Measurements from ENCODE around the gene CHMP1A.
A peak's percentile ranks its signal among the peaks of the same experiment; 100 is the strongest.
"Not testable (repeated sequence)": the region's sequence is repeated elsewhere in the genome, so short reads cannot be mapped to it uniquely, and the experiment has no call there.

CHMP1A gene

DNA sequence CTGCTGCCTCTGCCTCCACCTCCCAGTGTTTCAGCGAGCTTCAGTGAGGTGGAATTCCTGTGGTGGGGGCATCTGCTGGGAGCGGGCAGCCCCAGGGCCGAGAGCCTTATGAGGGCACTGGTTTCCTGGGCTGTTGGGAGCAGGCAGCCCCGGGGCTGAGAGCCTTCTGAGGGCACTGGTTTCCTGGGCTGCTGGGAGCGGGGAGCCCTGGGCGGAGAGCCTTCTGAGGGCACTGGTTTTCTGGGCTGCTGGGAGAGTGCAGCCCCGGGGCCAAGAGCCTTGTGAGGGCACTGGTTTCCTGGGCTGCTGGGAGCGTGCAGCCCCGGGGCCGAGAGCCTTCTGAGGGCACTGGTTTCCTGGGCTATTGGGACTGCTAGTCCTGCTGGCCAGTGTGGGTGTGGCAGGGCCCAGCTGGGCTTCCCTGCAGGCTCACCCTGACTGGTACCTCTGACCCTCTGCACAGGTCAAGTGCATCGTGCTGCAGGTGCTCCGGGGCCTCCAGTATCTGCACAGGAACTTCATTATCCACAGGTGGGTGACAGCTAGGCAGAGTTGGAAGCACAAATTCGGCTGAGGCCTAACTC is 34.6 kb upstream of the CHMP1A start:
- no peak for DNase-seq (ENCODE audit: low spot score)

DNA sequence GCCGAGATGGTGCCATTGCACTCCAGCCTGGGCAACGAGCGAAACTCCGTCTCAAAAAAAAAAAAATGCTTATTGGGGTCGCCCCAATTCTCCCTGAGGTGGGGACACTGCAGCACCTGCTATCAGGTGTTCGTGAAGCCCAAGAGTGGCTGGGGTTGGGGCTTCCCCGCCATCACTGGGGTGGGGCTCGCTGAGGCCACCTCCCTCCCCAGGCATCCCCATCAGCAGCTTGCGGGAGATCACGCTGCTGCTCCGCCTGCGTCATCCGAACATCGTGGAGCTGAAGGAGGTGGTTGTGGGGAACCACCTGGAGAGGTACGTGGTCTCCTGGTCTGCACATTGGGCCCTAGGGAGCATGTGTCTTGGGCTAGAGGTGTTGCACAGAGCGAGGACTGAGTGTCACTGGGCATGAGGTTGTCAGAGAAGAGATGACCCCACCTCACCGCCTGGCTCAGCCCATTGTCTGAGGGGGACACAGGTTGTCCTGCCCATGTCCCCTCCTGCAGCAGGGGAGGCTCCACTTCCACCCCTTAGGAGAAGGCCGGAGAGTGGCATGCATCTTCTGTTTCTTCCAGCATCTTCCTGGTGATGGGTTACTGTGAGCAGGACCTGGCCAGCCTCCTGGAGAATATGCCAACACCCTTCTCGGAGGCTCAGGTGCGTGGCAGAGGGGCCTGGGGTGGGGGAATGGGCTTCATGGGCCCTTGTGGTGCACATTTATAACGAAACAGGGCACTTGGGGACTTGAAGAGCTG is 33.9 kb upstream of the CHMP1A start:
- no peak for DNase-seq (ENCODE audit: low spot score)

DNA sequence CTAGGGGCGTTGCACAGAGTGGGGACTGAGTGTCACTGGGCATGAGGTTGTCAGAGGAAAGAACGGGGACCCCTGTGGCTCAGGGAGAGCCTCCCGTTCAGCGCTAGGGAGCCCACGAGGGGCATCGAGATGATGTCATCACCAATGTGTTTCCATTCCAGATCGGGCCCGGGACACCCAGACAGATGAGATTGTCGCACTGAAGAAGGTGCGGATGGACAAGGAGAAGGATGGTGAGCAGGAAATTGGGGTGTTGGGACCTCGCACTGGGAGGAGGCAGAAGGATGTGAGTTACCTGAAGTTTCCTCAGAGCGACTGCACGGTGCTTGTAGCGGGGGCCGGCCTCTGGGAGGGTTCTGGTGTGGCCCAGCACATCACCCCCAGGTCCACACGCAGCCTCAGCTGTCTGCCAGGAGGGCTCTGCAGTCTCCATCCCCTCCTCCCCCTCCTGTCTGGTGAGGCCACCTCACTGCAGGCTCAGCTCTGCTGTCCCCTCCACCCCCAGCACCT is 32.9 kb upstream of the CHMP1A start:
- DNase-seq (ENCODE audit: low spot score) = no peak

DNA sequence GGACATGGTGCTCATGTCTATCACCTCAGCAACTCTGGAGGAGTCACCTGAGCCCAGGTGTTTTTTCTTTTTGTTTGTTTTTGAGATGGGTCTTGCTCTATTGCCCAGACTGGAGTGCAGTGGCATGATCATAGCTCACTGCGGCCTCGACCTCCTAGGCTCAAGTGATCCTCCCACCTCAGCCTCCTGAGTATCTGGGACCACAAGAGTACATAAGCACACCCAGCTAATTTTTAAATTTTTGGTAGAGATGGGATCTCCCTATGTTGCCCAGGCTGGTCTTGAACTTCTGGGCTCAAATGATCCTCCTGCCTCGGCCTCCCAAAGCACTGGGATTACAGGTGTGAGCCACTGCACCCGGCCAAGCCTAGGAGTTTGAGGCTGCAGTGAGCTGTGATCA is 32.1 kb upstream of the CHMP1A start:
- DNase-seq (ENCODE audit: low spot score) = not testable (repeated sequence)

DNA sequence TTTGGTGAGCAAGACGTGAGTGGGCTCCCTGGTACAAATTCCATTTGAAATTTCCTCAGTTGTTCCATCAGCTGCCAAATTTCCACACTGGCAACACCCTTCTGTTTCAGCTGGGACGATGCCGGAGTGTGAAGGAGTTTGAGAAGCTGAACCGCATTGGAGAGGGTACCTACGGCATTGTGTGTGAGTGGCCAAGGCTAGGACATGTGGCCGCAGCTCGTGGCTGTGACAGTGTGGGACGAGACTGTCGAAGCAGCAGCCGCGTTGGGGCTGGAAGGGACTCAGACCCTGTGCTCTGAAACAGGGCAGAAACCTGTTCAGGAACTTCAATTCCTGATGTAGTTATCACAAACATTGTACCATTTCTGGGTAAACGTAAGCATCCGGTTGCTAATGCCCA is 31.6 kb upstream of the CHMP1A start:
- DNase-seq (ENCODE audit: low spot score) = no peak

DNA sequence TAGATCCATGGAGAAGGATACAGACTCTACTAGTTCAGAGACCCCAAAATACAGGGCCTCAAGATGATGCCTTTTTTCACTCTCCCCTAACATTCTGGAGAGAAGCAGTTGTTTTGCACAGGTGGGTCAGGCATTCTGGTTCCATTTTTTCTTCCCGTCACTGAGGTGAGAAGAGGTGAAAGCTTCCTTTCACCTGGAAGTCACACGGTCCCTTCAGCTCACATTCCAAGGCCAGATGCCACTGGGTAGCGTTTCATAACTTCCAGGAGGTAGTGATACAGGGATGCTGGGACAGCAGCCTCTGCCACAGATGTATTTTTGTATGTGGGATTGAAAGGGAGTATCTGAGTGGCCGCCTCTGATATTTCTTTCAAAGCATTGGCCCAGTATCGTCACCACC is 30.9 kb upstream of the CHMP1A start:
- DNase-seq (ENCODE audit: low spot score) = no peak

DNA sequence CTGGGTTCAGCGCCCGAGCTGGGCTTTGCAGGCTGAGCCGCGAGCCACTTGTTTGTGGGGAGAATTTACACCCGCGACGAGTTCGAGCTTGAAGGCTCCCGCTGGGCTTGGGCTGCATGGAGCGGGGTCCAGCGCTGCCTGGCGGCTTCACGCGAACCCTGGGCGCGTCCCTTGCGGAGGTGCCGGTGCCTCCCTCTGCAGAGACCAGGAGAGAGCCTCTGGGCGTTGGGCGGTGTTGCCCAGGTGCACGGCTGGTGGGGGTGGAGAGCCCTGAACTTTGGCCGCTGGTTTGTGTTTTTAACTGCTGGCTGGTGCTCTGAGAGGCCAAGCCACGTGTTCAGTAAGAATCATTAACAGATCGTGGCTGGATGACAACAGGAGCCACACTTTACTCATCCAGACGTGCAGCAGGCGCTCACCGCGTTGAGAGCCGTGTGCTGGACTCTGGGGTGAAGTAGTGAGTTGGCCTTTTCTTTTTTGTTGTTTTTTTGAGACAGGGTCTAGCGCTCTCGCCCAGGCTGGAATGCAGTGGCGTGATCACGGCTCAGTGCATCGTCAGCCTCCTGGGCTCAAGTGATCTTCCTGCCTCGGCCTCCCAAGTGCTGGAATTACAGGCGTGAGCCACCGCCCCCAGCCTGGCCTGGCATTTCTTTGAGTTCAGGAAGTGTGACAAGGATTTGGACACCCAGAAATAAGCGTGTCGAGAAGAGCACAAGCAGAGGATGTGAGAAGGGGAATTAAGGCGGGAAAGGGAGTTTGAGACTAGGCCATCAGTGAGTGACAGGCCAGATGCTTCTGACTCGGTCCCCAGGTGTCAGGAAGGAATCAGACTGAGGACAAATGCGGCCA is 29.8 kb upstream of the CHMP1A start:
- DNase-seq (ENCODE audit: low spot score) = no peak

DNA sequence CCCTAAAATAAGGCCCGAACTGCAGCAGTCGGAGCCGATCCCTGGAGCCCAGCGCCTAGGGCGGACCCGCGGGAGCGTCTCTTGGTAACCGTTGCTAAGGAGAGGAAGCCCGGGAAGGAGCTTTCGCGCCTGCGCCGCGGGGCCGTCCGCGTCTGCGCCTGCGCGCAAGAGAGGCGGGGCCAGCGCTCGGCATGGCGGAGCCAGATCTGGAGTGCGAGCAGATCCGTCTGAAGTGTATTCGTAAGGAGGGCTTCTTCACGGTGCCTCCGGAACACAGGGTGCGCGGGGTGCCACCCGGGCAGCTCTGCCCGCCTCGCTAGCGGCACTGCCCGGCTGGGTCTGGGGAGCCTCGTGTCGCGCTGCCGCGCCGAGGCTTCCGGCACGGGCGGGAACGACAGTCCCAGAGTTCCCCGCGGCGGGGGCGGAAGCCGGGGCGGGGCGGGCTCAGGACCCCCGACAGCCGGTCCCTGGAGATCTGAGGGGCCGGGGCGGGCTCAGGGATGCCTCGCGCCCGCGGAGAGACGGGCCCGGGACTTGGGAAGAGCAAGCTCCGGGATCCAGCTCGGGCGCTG is 29.1 kb upstream of the CHMP1A start, which contains the start of gene CDK10:
Gene CDK10 (plus strand): TSS at position 170 of the 572 bp plus-strand sequence. CDS start 22 bp downstream, at position 192.
- DNase-seq (ENCODE audit: low spot score) = peak; percentile 98

DNA sequence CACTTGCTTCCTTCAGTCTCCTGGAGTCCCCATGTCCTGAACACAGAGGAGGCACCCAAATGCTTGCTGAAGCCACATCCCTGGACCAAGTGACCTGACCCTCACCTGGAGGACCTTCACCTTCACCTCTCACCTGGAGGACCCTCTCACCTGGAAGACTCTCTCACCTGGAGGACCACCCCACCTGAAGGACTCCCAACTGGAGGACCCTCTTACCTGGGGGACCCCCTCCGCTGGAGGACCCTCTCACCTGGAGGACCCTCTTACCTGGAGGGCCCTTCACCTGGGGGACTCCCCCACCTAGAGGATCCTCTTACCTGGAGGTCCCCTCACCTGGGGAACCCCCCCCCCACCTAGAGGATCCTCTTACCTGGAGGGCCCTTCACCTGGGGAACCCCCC is 28.4 kb upstream of the CHMP1A start:
- no peak for DNase-seq (ENCODE audit: low spot score)

DNA sequence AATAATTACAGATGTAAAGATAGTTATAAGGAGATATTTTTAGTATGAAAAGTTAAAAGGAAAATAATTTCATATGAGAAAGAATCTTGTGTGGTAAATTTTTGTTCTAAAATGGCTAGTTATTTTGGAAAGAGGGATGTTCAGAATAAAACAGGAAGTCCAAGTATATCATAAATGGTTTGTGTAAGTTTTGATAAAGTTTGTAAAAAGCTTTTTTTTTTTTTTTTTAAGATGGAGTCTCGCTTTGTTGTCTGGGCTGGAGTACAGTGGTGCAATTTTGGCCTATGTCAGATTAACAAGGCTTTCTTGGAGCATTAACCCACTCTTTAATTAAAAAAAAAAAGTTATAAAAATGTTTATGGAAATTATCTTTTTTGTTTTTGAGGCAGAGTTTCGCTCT is 20.8 kb upstream of the CHMP1A start:
- DNase-seq (ENCODE audit: low spot score) = no peak

DNA sequence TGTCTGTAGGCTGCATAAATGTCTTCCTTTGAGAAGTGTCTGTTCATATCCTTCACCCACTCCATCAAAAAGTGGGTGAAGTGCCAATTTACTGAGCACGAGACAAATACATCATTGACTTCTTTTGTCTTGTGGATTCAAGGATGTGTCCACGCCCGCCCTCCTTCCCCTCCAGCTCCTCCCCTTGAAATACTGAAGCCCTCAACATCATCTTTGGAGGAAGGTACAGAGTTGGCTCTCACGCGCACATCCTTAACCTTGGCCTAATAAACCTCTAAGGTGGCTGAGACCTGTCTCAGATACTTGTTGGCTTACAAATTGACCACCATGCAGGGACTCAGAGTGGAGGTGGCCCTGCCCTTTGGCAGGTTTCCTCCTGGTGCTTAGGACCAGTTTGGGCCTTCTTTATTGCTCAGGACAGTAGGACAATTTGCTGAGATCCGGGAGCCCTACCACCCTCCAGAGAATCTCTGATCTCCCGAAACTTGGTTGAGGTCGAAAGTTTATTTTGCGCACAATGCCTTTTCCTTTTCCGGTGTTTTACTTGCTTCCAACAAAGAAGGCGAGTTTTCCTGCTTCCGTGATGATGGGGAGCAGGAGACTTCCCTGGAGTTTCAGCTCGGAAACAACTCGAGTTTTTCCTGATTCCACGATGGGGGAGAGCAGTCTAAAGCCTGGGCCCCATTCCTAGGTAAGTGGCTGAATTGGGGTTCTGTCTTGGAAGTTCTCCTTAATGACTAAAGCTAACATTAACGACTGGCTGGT is 14.9 kb upstream of the CHMP1A start:
- no peak for DNase-seq (ENCODE audit: low spot score)

DNA sequence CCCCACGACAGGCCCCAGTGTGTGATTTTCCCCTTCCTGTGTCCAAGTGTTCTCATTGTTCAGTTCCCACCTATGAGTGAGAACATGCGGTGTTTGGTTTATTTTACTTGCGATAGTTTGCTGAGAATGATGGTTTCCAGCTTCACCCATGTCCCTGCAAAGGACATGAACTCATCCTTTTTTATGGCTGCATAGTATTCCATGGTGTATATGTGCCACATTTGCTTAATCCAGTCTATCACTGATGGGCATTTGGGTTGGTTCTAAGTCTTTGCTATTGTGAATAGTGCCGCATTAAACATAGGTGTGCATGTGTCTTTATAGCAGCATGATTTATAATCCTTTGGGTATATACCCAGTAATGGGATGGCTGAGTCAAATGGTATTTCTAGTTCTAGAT is 14.1 kb upstream of the CHMP1A start:
- not testable (repeated sequence) for DNase-seq (ENCODE audit: low spot score)

DNA sequence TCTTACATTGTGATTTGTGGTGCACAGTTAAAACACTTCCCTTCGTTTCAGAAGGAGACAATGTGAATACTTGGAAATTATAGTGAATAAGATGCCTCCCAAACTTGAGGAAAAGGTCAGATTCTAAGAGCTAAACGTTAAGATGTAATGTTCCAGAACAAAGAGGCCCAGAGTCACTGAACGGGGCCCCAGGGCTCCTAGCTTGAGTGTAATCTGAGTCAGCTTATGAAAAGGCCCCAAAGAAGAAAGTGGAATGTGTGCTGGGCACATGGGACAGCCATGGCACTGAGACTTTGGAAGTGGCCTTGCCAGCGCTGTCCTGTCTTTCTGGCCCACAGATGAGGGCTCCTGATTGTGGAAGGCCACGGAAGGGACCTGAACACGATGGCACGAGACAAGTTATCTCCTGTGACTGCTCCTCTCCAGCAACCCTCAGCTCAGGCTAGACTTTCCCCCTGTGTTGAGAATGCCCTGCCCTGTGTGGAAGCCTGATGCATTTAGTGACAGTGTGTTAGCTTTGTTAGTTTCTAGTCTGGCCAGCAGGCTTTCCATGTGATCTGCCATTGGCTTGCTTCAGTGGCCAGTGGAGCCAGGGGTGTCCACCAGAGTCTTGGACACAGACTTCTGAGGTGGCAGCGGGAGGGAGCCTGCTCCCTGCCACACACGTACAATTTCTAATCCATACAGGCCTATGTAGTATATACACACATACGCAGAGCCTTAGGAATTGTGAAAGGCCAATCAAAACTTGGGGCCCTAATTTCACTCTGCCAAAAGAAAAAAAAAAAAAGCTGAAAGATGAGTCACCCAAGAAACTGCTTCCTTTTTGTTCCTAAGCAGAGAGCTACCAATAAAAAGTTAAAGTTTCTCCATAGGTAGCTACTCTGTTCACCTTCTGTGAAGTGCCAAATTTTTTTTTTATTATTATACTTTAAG is 13.3 kb upstream of the CHMP1A start:
- DNase-seq (ENCODE audit: low spot score) = no peak

DNA sequence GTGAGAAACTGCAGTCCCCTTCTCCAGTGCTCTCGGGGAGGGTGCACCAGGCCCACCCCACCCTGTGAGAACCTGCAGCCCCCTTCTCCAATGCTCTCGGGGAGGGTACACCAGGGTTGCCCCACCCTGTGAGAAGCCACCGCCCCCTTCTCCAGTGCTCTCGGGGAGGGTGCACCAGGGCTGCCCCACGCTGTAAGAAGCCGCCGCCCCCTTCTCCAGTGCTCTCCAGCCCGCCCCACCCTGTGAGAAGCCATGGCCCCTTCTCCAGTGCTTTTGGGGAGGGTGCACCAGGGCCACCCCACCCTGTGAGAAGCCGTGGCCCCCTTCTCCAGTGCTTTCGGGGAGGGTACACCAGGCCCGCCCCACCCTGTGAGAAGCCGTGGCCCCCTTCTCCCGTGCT is 12.2 kb upstream of the CHMP1A start:
- DNase-seq (ENCODE audit: low spot score) = no peak

DNA sequence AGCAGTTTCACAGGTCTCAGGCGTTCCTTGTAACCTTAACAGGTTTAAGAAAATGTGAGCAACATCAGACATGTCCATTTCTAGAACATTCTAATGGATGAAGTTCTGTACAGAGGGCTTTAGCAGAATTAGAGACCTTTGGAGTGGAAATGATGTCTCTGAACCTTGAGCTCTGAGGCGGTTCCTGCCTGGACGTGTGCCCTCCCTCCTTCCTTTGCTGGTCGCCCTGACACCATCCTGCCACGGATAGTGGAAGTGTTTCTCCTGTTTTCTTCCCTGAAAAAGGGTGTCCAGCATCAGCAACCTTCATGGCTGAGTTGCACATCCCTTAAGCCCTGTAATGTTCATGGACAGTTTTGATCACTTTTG is 11.3 kb upstream of the CHMP1A start:
- DNase-seq (ENCODE audit: low spot score) = no peak

DNA sequence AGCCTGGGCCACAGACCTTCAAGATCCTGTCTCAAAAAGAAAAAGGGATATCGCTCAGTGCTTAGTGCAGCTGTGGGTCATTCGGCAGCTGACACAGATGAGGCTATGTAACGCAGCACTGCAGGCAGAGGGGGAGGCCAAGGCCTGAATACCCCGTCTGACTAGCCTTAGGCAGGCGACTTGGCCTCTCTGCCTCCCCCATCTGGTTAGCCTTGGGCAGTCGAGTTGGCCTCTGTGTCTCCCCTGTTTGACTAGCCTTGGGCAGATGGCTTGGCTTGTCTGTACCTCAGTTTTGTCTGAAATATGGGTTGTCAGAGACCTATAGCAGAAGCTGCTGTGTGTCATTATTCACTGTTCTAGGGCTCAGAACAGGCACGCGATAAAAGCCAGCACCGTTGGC is 10.1 kb upstream of the CHMP1A start:
- DNase-seq (ENCODE audit: low spot score) = no peak

DNA sequence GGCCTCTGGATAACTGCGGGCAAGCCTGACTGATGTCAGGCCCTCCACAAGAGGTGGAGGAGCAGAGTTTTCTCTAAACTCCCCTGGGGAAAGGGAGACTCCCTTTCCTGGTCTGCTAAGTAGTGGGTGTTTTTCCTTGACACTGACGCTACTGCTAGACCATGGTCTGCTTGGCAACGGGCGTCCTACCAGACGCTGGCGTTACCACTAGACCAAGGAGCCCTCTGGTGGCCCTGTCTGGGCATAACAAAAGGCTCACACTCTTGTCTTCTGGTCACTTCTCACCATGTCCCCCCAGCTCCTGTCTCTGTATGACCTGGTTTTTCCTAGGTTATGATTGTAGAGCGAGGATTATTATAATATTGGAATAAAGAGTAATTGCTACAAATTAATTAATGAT is 9.5 kb upstream of the CHMP1A start:
- not testable (repeated sequence) for DNase-seq (ENCODE audit: low spot score)

DNA sequence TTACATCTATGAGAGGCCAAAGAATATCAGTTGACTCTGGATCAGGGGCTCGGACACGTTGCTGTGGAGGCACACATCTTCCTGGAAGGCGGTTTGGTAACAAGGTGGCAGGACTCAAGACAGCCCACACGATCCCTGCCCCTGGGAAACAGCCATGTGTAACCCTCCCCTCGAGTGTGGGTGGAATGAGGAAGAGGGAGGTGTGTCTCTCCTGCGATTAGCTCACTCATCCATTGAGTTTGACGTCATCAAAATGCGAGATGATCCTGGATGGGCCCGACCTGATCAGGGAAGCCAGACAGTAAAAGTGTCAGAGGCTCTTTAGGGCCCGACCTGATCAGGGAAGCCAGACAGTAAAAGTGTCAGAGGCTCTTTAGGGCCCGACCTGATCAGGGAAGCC is 6.7 kb upstream of the CHMP1A start:
- DNase-seq (ENCODE audit: low spot score) = not testable (repeated sequence)

DNA sequence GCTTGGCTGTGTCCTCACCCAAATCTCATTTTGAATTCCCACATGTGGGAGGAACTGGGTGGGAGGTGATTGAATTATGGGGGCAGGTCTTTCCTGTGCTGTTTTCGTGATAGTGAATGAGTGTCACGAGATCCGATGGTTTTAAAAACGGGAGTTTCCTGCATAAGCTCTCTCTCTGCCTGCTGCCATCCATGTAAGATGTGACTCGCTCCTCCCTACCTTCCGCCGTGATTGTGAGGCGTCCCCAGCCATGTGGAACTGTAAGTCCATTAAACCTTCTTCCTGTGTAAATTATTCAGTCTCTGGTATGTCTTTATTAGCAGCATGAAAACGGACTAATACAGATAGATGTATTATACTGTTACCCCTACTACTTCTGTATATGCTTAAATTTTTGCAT is 3.7 kb upstream of the CHMP1A start:
- no peak for DNase-seq (ENCODE audit: low spot score)

DNA sequence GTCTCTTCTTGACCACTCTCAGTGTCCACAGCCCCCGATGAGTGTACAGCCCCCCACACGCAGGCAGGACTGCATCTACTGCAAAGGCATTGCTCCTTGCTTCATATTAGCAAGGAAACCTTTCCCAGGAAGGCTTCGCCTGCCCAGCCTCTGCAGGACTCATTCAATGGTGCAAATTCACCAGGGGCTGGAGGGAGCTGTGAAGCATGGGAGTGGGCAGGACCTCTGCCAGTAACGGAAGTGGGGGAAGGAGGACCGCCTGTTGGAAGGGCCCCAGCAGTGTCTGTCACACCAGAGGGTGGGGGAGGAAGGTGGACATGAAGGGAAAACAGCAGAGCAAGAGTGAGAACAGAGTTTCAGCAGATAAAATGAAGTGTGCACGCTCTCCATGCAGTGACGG is 2.6 kb upstream of the CHMP1A start:
- no peak for DNase-seq (ENCODE audit: low spot score)
